NOMO-1 treated with DMSO at 0.1 percent for 48 hours (cell line): Measurements from ENCODE around the gene STXBP6.

Experiments
- DNase-seq: peaks from one replicate; lab custom pipeline; 2025; ENCODE audit not compliant: unreplicated experiment; lab: John Stamatoyannopoulos, UW

STXBP6 gene

GRCh38 chr14:24866067-24866639 is 183.8 kb downstream of the STXBP6 start:
- DNase-seq, result no peak

GRCh38 chr14:24863968-24864684 is 185.8 kb downstream of the STXBP6 start:
- peak; percentile 1 for DNase-seq

- DNase-seq, result no peak
These were observed 188.8 kb downstream of the STXBP6 start for GRCh38 chr14:24861083-24861630.

GRCh38 chr14:24859559-24859958 is 190.4 kb downstream of the STXBP6 start:
- no peak for DNase-seq

GRCh38 chr14:24858684-24859083 is 191.3 kb downstream of the STXBP6 start:
- DNase-seq, result no peak

GRCh38 chr14:24858052-24858451 is 191.9 kb downstream of the STXBP6 start:
- DNase-seq, result no peak

- DNase-seq, result no peak
These were observed 192.7 kb downstream of the STXBP6 start for GRCh38 chr14:24857277-24857676.

- no peak for DNase-seq
These were observed 196.5 kb downstream of the STXBP6 start for GRCh38 chr14:24853446-24853845.

- DNase-seq, result no peak
These were observed 197.5 kb downstream of the STXBP6 start for GRCh38 chr14:24852312-24853060.

- DNase-seq, result no peak
These were observed 198.1 kb downstream of the STXBP6 start for GRCh38 chr14:24851837-24852236.

GRCh38 chr14:24851406-24851805 is 198.5 kb downstream of the STXBP6 start:
- no peak for DNase-seq

GRCh38 chr14:24850072-24850471 is 199.9 kb downstream of the STXBP6 start:
- DNase-seq, result no peak

- DNase-seq, result no peak
These were observed 200.5 kb downstream of the STXBP6 start for GRCh38 chr14:24849471-24849870.

GRCh38 chr14:24848102-24848790 is 201.7 kb downstream of the STXBP6 start:
- no peak for DNase-seq

- no peak for DNase-seq
These were observed 202.3 kb downstream of the STXBP6 start for GRCh38 chr14:24847568-24848095.

GRCh38 chr14:24846261-24846660 is 203.7 kb downstream of the STXBP6 start:
- no peak for DNase-seq

- DNase-seq, result no peak
These were observed 204.1 kb downstream of the STXBP6 start for GRCh38 chr14:24845851-24846250.

GRCh38 chr14:24844011-24844410 is 205.9 kb downstream of the STXBP6 start:
- no peak for DNase-seq

- peak; percentile 68 for DNase-seq
These were observed 206.5 kb downstream of the STXBP6 start for GRCh38 chr14:24843494-24843893.

- DNase-seq, result no peak
These were observed 209.6 kb downstream of the STXBP6 start for GRCh38 chr14:24840204-24840893.
